GM21528 (cell line): ENCODE results near the gene IL1RAP.
"Not testable (repeated sequence)": the region's sequence is repeated elsewhere in the genome, so short reads cannot be mapped to it uniquely, and the experiment has no call there.

Experiments
- ATAC-seq: cut with Tn5 transposase; IDR thresholded peaks from one replicate; pipeline ENCODE4 v1.9.1; 2021; ENCODE audit warnings: mild to moderate bottlenecking, moderate library complexity; ENCODE audit not compliant: unreplicated experiment, low FRiP score

The IL1RAP gene

GRCh38 chr3:190513409-190514370 lies at the start of gene IL1RAP:
Gene IL1RAP (plus strand): TSS chr3:190514085. CDS start chr3:190564290, 50,205 bp downstream.
- peak; percentile 99 for ATAC-seq

GRCh38 chr3:190467922-190468321 lies 46.0 kb upstream of the IL1RAP start:
- ATAC-seq: no peak

- ATAC-seq: not testable (repeated sequence)
Observed at GRCh38 chr3:190473261-190473660, 40.6 kb upstream of the IL1RAP start.

GRCh38 chr3:190481779-190482178 lies 32.1 kb upstream of the IL1RAP start:
- no peak for ATAC-seq

- no peak for ATAC-seq
Observed at GRCh38 chr3:190485830-190486532, 27.9 kb upstream of the IL1RAP start.

GRCh38 chr3:190486533-190486864 lies 27.4 kb upstream of the IL1RAP start:
- no peak for ATAC-seq

- no peak for ATAC-seq
Observed at GRCh38 chr3:190486908-190487607, 26.8 kb upstream of the IL1RAP start.

GRCh38 chr3:190491533-190492054 lies 22.3 kb upstream of the IL1RAP start:
- no peak for ATAC-seq

GRCh38 chr3:190492129-190492528 lies 21.8 kb upstream of the IL1RAP start:
- no peak for ATAC-seq

- no peak for ATAC-seq
Observed at GRCh38 chr3:190492966-190493365, 20.9 kb upstream of the IL1RAP start.

GRCh38 chr3:190494907-190495306 lies 19.0 kb upstream of the IL1RAP start:
- no peak for ATAC-seq

GRCh38 chr3:190495354-190495753 lies 18.5 kb upstream of the IL1RAP start:
- no peak for ATAC-seq

GRCh38 chr3:190495796-190496195 lies 18.1 kb upstream of the IL1RAP start:
- no peak for ATAC-seq

- ATAC-seq: no peak
Observed at GRCh38 chr3:190496859-190497258, 17.0 kb upstream of the IL1RAP start.

- no peak for ATAC-seq
Observed at GRCh38 chr3:190497811-190498210, 16.1 kb upstream of the IL1RAP start.

- ATAC-seq: no peak
Observed at GRCh38 chr3:190498293-190498692, 15.6 kb upstream of the IL1RAP start.

- ATAC-seq: no peak
Observed at GRCh38 chr3:190499122-190499521, 14.8 kb upstream of the IL1RAP start.

GRCh38 chr3:190502946-190503345 lies 10.9 kb upstream of the IL1RAP start:
- no peak for ATAC-seq

GRCh38 chr3:190504354-190505125 lies 9.3 kb upstream of the IL1RAP start:
- no peak for ATAC-seq

- no peak for ATAC-seq
Observed at GRCh38 chr3:190505381-190506003, 8.4 kb upstream of the IL1RAP start.
